Activated T-helper 9 cell treated with anti-CD3 and anti-CD28 coated beads, Interleukin-2, amount 50 U/mL, for 16 hours (primary cell): ENCODE measurements around the gene FAM3C.
"Not testable (repeated sequence)": the region's sequence is repeated elsewhere in the genome, so short reads cannot be mapped to it uniquely, and the experiment has no call there.

ENCODE experiments used
- DNase-seq: peaks from one replicate; pipeline ENCODE4 v3.0.0-alpha.2; 2020; ENCODE audit warnings: low read depth

Gene FAM3C

GRCh38 chr7:121331048-121331447 lies 65.1 kb downstream of the FAM3C start:
- DNase-seq: no peak

DNA sequence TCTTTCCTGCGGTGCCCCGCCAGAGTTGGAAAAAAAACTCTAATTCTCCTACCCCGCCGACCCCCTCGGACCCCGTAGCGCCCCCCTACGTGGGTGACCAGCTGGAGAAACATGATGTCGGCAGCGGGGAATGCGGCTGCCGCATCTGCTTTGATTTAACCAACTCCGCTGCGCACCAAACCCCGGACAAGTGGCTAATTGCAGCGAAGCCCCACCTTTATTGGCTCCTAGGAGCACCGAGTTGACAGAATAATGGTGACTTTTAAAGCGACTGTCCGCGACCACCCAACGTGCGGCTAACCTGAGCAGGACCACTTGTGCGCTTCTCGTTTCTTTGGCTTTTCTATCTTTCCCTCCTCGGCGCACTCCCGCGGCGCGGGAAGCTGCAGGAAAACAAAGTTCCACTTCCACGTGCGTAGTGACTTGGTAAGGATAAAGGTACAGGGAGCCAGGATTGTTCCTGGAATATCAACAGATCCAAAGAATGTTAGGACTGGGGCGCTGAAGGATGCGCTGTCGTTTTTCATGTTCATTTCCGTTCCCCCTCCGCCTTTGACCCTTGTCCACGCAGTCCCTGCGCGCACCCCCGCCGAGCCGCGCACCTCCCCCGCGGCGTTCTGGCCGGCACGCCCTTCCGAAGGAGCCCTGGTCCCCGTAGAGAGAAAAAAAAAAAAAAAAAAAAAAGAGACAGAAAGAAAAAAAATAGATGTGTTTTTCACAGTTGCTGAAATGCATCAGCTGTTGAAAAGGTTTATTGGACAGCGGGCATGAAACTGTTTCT lies 65.9 kb downstream of the FAM3C start:
- no peak for DNase-seq

GRCh38 chr7:121329191-121330052 lies 66.7 kb downstream of the FAM3C start:
- no peak for DNase-seq

DNA sequence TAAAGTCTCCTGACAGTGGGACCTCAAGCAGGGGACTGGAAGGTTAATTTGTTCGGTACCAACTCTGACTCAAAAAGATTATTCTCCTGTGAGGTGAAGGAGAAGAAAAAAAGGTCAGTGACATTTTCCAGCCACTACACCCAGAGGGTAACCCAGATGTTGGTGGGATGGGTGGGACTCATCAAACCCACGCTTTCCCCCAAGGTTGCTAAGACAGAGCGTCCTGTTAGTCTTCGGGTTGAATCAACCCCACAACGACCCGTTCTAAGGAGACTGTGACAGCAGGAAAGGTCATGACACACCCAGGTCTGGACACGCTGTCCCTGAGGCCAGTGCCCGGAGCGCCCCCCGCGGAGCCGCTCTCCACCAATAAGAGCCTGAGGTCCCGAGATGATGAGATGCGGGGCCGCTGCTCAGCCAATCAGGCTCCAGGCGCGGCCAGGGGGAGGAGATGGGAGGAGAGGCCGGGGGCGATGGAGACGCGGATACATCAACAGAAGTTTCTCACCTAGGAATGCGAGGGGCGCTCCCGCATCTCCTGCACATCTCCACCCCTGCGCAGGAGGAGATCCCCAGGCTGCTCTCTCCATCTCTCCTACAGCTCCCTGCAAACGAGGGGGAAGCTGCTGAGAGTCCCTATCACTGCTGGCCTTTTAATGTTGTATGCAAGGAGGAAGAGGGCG lies 67.5 kb downstream of the FAM3C start, which contains the start of gene WNT16:
TSS of gene WNT16 (plus strand) at position 493 of the 683 bp plus-strand sequence. CDS start 293 bp downstream, outside the sequence.
- DNase-seq: no peak

- no peak for DNase-seq
Measured at GRCh38 chr7:121327671-121328070, 68.4 kb downstream of the FAM3C start.

DNA sequence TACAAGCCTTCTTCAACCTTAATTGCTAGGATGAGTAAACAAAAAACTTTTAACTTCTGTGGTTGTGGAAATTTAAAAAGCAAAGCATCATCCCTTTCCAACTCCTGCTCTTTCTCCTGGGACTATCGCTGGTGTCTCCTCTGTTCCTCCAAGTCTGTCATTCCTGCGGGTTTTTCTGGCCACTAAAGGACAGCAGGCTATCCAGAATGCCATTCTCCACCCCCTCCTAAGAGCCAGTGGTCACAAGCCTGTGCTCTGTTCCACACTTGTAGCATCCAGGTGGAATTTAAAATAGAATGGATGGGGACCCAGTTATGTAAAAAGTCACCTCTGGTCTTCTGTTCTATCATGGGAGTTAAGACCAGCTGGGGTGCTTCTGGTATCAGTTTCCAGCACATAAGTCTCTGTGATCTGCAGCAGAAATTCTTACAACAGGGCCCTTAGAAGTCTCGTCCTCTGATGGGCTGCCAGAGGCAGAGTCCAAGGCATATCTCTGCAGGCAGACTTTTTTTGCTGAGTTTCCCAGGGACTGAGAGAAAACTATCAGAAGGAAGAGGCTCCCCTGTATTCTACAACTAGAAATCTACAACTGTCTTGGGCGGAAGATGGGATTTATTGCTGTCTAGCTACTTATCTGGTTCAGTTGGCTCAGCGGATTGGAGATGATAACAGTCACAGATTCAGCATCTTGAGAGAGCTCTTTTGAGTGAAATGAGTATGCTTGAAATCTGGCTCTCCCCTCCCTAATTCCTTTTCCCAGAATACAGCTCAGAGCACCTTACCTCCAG lies 72.4 kb downstream of the FAM3C start:
- DNase-seq: no peak

DNA sequence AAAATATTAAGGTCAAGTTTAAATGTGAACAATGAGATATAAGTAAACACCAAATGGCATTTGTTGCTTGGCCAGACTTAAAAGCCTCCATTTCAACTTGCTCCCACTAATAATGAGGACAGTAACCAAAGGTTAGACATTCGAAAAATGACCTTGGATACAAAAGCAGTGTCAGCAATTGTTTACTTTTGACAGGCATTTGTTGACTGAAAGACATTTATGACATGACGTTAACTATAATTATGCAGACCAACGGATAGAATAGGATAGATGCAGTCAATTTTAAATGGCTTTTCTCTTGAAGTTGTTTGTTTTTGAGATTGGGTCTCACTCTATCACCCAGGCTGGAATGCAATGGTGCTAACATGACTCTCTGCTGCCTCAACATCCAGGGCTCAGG lies 73.6 kb downstream of the FAM3C start:
- no peak for DNase-seq

- DNase-seq: not testable (repeated sequence)
Measured at GRCh38 chr7:121315170-121315569, 80.9 kb downstream of the FAM3C start.

DNA sequence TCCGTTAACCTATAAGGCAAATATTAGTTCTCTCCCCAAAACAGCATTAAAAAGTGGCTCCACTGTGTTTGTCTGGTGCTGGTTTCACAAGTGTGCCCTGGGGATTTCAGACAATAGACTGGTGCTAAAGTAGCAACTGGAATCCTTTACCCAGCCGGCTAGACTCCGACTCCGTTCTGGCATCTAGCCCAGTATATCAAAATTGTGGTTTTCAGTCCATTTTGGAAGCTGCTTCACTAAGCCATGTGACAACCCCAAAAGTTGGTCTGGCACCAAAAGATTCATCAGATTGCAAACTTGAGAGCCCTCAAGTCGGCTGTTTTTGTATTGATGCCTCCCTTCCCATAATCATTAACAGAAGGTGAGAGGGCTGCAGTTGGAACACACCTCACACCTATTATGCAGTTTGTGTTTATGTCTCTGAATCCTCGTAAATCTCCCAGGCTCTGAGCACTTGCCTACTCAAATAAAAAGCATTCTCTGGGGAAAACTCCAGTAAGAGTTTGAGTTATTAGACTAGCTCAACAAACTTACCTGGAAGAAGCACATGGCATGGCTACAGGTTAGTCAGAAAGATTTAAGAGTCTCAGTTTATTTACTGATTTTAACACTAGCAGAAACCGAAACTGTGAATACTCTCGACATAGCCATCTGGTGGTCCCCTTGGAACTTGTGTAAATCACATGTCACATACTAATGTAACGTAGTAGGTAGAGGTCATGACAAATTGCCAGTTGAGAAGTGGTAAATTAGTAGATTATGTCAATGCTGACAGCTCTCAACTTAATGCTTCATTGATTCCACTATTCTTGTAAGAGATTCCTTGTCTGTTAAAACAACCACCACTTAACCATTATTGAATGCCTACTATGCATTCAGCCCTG lies 82.1 kb downstream of the FAM3C start:
- no peak for DNase-seq

DNA sequence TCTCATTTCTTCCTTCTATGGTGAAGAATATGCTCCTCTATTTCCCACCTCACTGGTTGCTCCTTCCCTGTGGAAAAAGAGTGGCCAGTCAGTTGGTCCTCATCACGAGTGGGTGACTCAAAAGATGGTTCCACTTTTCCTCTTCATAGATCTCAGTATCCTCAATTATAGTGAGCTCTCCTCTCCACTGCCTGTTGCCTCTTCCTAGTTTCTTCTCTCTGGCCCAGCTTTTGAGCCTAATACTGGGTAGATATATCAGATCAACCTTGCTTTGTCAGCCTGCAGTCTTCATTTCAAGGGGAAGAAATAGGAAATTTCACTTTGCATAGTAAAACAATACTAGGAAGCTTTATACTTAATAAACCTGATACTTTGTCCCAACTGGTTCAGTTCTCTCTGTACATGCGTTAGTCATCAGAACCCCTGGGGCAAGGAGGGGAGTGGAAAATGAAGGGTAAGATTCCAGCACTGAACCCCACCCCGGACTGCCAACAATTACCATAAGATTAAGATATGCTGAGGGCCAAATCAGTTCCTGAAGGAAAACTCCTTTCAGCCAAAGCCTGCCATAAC lies 82.8 kb downstream of the FAM3C start:
- no peak for DNase-seq

DNA sequence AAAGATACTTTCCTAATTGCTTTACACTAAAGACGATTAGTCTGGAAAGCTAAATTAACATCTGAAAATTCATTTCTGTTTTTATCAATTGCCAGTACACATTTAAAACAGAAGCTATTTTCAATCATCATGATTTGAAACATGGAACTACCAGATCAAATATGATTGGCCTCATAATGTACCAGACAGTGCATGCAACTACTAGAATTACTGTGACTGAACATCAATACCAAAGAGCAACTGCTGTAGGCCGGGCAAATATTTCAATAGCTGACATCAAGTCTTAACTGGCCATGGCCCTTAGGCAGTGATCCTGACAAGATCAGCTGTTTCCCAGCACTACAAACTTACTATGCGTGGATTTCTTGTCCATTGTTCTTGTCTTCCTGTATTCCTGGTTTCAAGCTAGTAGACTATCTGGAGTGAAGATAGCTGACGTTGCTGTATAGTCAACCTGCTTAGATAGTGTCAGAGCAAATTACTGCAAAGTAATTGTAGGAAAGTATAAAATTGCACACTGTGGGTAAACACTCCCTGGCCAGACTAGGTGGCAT lies 89.0 kb downstream of the FAM3C start:
- DNase-seq: no peak

DNA sequence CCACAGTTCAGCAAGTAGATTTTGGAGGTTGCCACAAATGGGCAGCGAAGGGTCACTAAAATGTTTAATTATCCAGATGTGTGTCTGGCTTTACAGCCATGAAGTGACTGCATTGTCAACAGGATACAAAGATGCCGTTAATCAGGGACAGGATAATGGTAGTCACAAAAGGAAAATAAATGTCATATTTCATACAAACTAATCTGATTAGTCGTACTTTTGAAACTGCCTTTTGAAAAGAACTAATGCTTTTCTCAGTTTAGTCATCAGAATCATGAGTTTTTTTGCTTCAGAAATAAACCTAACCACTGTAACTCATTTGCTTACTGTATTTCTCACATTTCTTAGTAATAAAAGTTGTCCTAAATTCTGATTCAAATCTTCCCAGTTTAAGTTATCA lies 89.5 kb downstream of the FAM3C start:
- no peak for DNase-seq

GRCh38 chr7:121305109-121305508 lies 91.0 kb downstream of the FAM3C start:
- no peak for DNase-seq

DNA sequence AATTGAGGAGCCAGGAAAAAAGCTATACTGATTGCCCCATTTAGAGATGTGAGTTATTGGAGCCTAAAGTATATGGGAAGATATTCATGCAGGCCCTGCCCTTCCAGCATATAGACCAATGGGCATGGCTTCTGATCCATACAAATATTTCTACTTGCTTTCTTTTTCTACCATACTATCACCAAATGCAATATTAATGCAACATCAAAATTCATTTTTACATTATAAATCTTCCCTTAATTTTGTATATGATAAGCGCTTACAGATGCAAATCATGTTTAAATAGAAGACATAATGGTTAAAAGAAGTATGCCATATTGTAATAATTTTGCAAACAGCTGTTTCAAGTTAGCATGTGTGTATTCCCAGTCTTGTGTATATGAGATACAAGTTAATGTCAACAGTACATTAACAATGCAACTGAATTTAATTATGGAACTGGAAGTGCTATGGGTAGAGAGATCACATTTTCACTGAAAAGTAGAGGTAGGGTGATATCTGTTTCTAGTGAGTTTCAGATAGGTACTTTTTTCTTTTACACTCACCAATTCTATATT lies 91.9 kb downstream of the FAM3C start:
- no peak for DNase-seq

DNA sequence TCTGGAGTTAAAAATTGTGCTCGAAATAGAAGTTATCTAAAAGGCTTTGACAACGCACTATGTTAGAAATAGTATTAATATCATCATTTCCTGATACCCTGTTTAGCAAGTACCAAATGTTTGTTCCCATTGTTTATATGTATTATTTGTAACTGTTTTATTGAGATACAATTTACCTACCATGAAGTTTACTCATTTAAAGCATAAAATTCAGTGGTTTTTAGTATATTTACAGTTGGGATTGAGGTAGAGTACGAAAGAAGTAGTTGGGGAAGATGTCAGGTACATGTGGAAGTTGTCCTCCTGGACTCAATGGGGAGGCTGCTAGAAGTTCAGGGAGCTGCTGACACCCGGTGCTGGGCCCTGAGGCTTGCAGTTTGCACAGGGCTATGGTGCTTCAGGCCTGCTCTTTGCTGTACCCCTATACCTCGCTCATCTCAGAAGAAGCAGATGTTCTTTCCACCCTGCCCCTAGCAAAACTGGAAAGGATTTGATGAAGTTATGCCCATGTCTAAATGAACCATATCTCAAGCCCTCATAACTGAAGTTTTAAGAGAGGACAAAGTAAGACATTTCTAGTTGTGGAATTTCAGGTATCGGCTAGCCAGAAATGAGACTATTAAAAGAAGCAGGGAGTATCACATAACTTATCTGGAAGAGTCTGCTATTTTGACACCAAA lies 92.5 kb downstream of the FAM3C start:
- DNase-seq: no peak

- no peak for DNase-seq
Measured at GRCh38 chr7:121302214-121302745, 93.8 kb downstream of the FAM3C start.

- DNase-seq: no peak
Measured at GRCh38 chr7:121301446-121302213, 94.5 kb downstream of the FAM3C start.
